Measurements from ENCODE around the gene C3orf52.

DNA sequence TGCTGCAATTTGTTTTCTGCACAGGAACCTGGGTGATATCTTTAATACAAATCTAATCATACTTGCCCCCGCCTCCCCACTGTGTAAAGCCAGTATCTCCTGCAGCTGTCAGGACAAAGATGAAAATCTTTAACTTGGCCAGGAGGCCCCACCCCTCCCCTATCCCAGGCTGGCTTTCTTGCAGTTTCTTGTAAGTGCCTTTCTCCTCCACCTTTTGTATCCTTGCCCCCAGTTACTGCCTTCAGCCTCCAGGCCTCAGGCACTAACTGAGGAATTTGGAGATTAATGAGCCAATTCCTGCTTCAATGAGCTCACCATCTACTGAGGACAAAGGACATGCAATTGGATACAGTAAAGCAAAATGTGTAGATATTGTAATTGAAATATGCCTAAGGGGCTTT is 40.3 kb downstream of the C3orf52 start:
- no peak for TF ChIP-seq CTCF (IDR thresholded peaks at IDR 0.05)
- TF ChIP-seq TCF7L2 (IDR thresholded peaks at IDR 0.05; ENCODE audit: low read depth, low read length): no peak

All from Panc1 (cell line).